Measurements from ENCODE around the gene SLIT3. TPM values are rescaled to one million over a fixed set of nuclear protein-coding genes. Genes with fewer than 3 reads are reported as not detected.

Gene SLIT3
- total and polyA plus RNA-seq, 2 donors from 2014 or later, result 14.5 to 54.1 TPM

GRCh38 chr5:169221519-169221918 lies 79.4 kb downstream of the SLIT3 start:
- TF ChIP-seq CTCF (IDR thresholded peaks at IDR 0.05; ENCODE audit: borderline replicate concordance, extremely low read depth, insufficient read depth), result no peak
- Histone ChIP-seq H3K4me3 (ENCODE audit: low read length in 3 of 3) (no peak overlapping the region), H3K9ac (ENCODE audit: low read length in 3 of 3) (no peak overlapping the region), H3K4me1 (ENCODE audit: control insufficient read depth in 2 of 3, insufficient read depth in 2 of 3, low read depth in 1 of 3, low read length in 3 of 3) (peaks cover 0 to 4% (median 3%) of the 10 kb centered on the region in 3 donors), H3K9me3 (ENCODE audit: control insufficient read depth in 2 of 3, insufficient read depth in 1 of 3, low read length in 3 of 3) (no peaks in the 10 kb centered on the region), H3K27ac (ENCODE audit: low read depth in 2 of 2, low read length in 2 of 2) (no peak overlapping the region), H3K27me3 (ENCODE audit: control insufficient read depth, insufficient read depth, low read length) (no peaks in the 10 kb centered on the region), H3K36me3 (ENCODE audit: control insufficient read depth in 2 of 3, insufficient read depth in 3 of 3, low read length in 3 of 3) (no peaks in the 10 kb centered on the region)
- intact Hi-C loops (cut with DNase I), result no loop called here
- FAIRE-seq (no peak), DNase-seq (no peak)

- no peak for TF ChIP-seq CTCF (IDR thresholded peaks at IDR 0.05; ENCODE audit: borderline replicate concordance, extremely low read depth, insufficient read depth)
- Histone ChIP-seq H3K9me3 (ENCODE audit: control insufficient read depth in 2 of 3, insufficient read depth in 1 of 3, low read length in 3 of 3) (no peaks in the 10 kb centered on the region), H3K36me3 (ENCODE audit: control insufficient read depth in 2 of 3, insufficient read depth in 3 of 3, low read length in 3 of 3) (no peaks in the 10 kb centered on the region), H3K4me3 (ENCODE audit: low read length in 3 of 3) (no peak overlapping the region), H3K9ac (ENCODE audit: low read length in 3 of 3) (no peak overlapping the region), H3K27ac (ENCODE audit: low read depth in 2 of 2, low read length in 2 of 2) (no peak overlapping the region), H3K4me1 (ENCODE audit: control insufficient read depth in 2 of 3, insufficient read depth in 2 of 3, low read depth in 1 of 3, low read length in 3 of 3) (peaks cover 0 to 4% (median 3%) of the 10 kb centered on the region in 3 donors), H3K27me3 (ENCODE audit: control insufficient read depth, insufficient read depth, low read length) (no peaks in the 10 kb centered on the region)
- DNase-seq, result no peak
- intact Hi-C loops (cut with DNase I), result no loop called here
- no peak for FAIRE-seq
Measured at GRCh38 chr5:169219961-169220360, 81.0 kb downstream of the SLIT3 start.

- H3K27me3 ChIP-seq (ENCODE audit: control insufficient read depth, insufficient read depth, low read length), result no peaks in the 10 kb centered on the region
- H3K9me3 ChIP-seq (ENCODE audit: control insufficient read depth in 2 of 3, insufficient read depth in 1 of 3, low read length in 3 of 3), result no peaks in the 10 kb centered on the region
- FAIRE-seq (no peak), DNase-seq (no peak)
- H3K4me1 ChIP-seq (ENCODE audit: control insufficient read depth in 2 of 3, insufficient read depth in 2 of 3, low read depth in 1 of 3, low read length in 3 of 3), result peaks cover 0 to 4% (median 3%) of the 10 kb centered on the region in 3 donors
- TF ChIP-seq CTCF (IDR thresholded peaks at IDR 0.05; ENCODE audit: borderline replicate concordance, extremely low read depth, insufficient read depth), result no peak
- no peak overlapping the region for H3K9ac ChIP-seq (ENCODE audit: low read length in 3 of 3)
- no peaks in the 10 kb centered on the region for H3K36me3 ChIP-seq (ENCODE audit: control insufficient read depth in 2 of 3, insufficient read depth in 3 of 3, low read length in 3 of 3)
- H3K27ac ChIP-seq (ENCODE audit: low read depth in 2 of 2, low read length in 2 of 2), result no peak overlapping the region
- no peak overlapping the region for H3K4me3 ChIP-seq (ENCODE audit: low read length in 3 of 3)
- intact Hi-C loops (cut with DNase I), result no loop called here
Measured at GRCh38 chr5:169219351-169219750, 81.6 kb downstream of the SLIT3 start.

- no peak for TF ChIP-seq CTCF (IDR thresholded peaks at IDR 0.05; ENCODE audit: borderline replicate concordance, extremely low read depth, insufficient read depth)
- Histone ChIP-seq H3K4me1 (ENCODE audit: control insufficient read depth in 2 of 3, insufficient read depth in 2 of 3, low read depth in 1 of 3, low read length in 3 of 3) (peaks cover 0 to 3% (median under 1%) of the 10 kb centered on the region in 3 donors), H3K9me3 (ENCODE audit: control insufficient read depth in 2 of 3, insufficient read depth in 1 of 3, low read length in 3 of 3) (no peaks in the 10 kb centered on the region), H3K9ac (ENCODE audit: low read length in 3 of 3) (no peak overlapping the region), H3K27me3 (ENCODE audit: control insufficient read depth, insufficient read depth, low read length) (no peaks in the 10 kb centered on the region), H3K27ac (ENCODE audit: low read depth in 2 of 2, low read length in 2 of 2) (no peak overlapping the region), H3K36me3 (ENCODE audit: control insufficient read depth in 2 of 3, insufficient read depth in 3 of 3, low read length in 3 of 3) (no peaks in the 10 kb centered on the region), H3K4me3 (ENCODE audit: low read length in 3 of 3) (no peak overlapping the region)
- DNase-seq (no peak), FAIRE-seq (no peak)
- intact Hi-C loops (cut with DNase I), result no loop called here
Measured at GRCh38 chr5:169218861-169219260, 82.1 kb downstream of the SLIT3 start.
